ENCODE results near the gene ROR1.

The ROR1 gene

DNA sequence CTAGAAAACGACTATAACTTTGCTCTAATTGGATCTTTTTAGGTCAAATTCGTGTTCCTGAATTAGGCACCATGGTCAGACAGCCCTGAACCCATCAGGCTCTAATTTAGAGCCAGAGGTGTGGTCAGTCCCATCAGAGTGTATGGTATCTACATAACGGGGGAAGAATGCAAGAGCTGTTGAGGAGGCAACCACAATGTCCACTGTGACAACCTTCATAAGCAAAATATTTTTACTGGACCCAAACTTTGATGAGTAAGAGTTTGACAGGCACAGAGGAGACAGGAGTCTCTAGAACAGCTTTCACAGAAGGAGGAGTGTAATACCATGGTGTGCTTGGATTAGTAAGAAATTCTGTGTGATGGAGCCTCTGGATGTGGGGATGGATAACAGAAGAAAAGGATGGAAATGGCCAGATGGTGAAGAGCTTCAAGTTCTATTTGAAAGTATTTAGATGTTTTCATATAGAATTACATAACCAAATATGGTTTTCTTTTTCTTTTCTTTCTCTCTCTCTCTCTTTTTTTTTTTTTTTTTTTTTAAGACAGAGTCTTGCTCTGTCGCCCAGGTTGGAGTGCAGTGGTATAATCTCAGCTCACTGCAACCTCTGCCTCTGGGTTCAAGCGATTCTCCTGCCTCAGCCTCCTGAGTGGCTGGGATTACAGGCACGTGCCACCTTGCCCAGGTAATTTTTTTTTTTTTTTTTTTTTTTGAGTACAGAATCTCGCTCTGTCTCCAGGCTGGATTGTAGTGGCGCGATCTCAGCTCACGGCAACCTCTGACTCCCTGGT is 454.5 kb downstream of the ROR1 start:
- CTCF ChIA-PET = interaction anchor here (0.5 to 2.1 kb wide), 8 partner anchors 14 to 606 kb away, joined by 3 to 8 read pairs (median 4); no protein-coding TSS in a partner anchor
- Histone ChIP-seq H3K4me1 (ENCODE audit: control insufficient read depth, insufficient read depth, low read length) (peaks cover 13% of the 10 kb centered on the region), H3K27ac (ENCODE audit: extremely low read depth, low read depth, low read length) (no peak overlapping the region), H3K36me3 (ENCODE audit: control insufficient read depth in 2 of 2, insufficient read depth in 1 of 2, low read length in 2 of 2) (no peaks in the 10 kb centered on the region), H3K4me3 (ENCODE audit: low read depth, low read length) (no peak overlapping the region), H3K9me3 (ENCODE audit: control insufficient read depth, insufficient read depth, low read depth, low read length) (no peaks in the 10 kb centered on the region)
- TF ChIP-seq ZNF362 (tag by site-specific recombination; IDR thresholded peaks at IDR 0.05) (peak; percentile 72; the same call in 1 of the 2 replicates), ZNF561 (tag by site-specific recombination; IDR thresholded peaks at IDR 0.05; ENCODE audit: borderline replicate concordance) (no peak)
- POLR2A ChIA-PET = interaction anchor here (0.6 to 0.7 kb wide), 2 partner anchors 929 to 961 kb away, joined by 5 read pairs; no protein-coding TSS in a partner anchor

DNA sequence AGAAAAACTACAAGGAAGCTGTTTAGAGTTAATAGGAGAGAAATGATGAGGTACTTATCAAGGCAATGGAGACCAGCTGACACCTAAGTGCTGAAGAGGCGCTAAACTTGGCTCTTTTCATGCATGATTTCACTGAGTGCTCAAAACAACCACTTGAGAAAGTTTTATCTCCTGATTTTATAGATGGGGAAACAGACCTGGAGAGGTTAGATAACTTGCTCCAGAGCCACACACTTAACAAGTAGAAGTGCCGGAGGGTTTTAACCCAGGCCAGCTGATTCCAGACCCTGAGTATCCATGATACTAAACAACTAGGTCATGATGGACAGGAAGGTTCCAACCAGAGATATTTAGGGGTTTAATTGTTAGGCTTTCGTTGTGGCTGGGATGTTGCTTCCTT is 455.5 kb downstream of the ROR1 start:
- Histone ChIP-seq H3K9me3 (ENCODE audit: control insufficient read depth, insufficient read depth, low read depth, low read length) (no peaks in the 10 kb centered on the region), H3K36me3 (ENCODE audit: control insufficient read depth in 2 of 2, insufficient read depth in 1 of 2, low read length in 2 of 2) (no peaks in the 10 kb centered on the region), H3K4me1 (ENCODE audit: control insufficient read depth, insufficient read depth, low read length) (peaks cover 10% of the 10 kb centered on the region), H3K4me3 (ENCODE audit: low read depth, low read length) (no peak overlapping the region), H3K27ac (ENCODE audit: extremely low read depth, low read depth, low read length) (no peak overlapping the region; the same call in 1 of the 2 replicates)
- ChIA-PET CTCF (interaction anchor here (0.5 to 2.1 kb wide), 6 partner anchors 13 to 607 kb away, joined by 4 to 8 read pairs (median 4); no protein-coding TSS in a partner anchor), POLR2A (no interaction called here)
- TF ChIP-seq ZBTB7A (tag by site-specific recombination; IDR thresholded peaks at IDR 0.05; ENCODE audit: low read depth) = no peak
- no peak for TF ChIP-seq ZNF596 (tag by site-specific recombination; IDR thresholded peaks at IDR 0.05)
- peak; percentile 43; the same call in 1 of the 2 replicates for TF ChIP-seq KLF7 (tag by site-specific recombination; IDR thresholded peaks at IDR 0.05; ENCODE audit: borderline replicate concordance)
- no peak for TF ChIP-seq ZNF114 (tag by site-specific recombination; IDR thresholded peaks at IDR 0.05)
- TF ChIP-seq ZNF629 (tag by site-specific recombination; IDR thresholded peaks at IDR 0.05) = peak; percentile 65
- TF ChIP-seq TRIM28 (IDR thresholded peaks at IDR 0.05; ENCODE audit: borderline replicate concordance, low read length) = peak; percentile 45; the same call in 1 of the 2 replicates
- TF ChIP-seq ZBTB6 (tag by site-specific recombination; IDR thresholded peaks at IDR 0.05) = peak; percentile 79
- TF ChIP-seq ZNF544 (tag by site-specific recombination; IDR thresholded peaks at IDR 0.05) = no peak
- no peak for TF ChIP-seq ZNF560 (tag by site-specific recombination; IDR thresholded peaks at IDR 0.05; ENCODE audit: borderline replicate concordance)
- TF ChIP-seq YY1 (tag by site-specific recombination; IDR thresholded peaks at IDR 0.05) = no peak
- TF ChIP-seq, protein P1, sequence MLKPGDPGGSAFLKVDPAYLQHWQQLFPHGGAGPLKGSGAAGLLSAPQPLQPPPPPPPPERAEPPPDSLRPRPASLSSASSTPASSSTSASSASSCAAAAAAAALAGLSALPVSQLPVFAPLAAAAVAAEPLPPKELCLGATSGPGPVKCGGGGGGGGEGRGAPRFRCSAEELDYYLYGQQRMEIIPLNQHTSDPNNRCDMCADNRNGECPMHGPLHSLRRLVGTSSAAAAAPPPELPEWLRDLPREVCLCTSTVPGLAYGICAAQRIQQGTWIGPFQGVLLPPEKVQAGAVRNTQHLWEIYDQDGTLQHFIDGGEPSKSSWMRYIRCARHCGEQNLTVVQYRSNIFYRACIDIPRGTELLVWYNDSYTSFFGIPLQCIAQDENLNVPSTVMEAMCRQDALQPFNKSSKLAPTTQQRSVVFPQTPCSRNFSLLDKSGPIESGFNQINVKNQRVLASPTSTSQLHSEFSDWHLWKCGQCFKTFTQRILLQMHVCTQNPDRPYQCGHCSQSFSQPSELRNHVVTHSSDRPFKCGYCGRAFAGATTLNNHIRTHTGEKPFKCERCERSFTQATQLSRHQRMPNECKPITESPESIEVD (tag by site-specific recombination; IDR thresholded peaks at IDR 0.05) = peak; percentile 95
- TF ChIP-seq ZNF433 (tag by site-specific recombination; IDR thresholded peaks at IDR 0.05; ENCODE audit: low read depth) = no peak
- 0 out of 2 replicates have a peak, but pooled peaks have one; percentile 47 for TF ChIP-seq ZNF391 (tag by site-specific recombination; IDR thresholded peaks at IDR 0.05; ENCODE audit: borderline replicate concordance, low read depth)
- peak; percentile 86 for TF ChIP-seq PRDM10 (tag by site-specific recombination; IDR thresholded peaks at IDR 0.05)
- TF ChIP-seq ZNF223 (tag by site-specific recombination; IDR thresholded peaks at IDR 0.05) = no peak
- no peak for TF ChIP-seq ZNF16 (tag by site-specific recombination; IDR thresholded peaks at IDR 0.05; ENCODE audit: low read depth)
- TF ChIP-seq, protein P2, sequence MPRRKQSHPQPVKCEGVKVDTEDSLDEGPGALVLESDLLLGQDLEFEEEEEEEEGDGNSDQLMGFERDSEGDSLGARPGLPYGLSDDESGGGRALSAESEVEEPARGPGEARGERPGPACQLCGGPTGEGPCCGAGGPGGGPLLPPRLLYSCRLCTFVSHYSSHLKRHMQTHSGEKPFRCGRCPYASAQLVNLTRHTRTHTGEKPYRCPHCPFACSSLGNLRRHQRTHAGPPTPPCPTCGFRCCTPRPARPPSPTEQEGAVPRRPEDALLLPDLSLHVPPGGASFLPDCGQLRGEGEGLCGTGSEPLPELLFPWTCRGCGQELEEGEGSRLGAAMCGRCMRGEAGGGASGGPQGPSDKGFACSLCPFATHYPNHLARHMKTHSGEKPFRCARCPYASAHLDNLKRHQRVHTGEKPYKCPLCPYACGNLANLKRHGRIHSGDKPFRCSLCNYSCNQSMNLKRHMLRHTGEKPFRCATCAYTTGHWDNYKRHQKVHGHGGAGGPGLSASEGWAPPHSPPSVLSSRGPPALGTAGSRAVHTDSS (tag by site-specific recombination; IDR thresholded peaks at IDR 0.05) = 0 out of 2 replicates have a peak, but pooled peaks have one; percentile 9
- no peak for TF ChIP-seq ZNF175 (tag by site-specific recombination; IDR thresholded peaks at IDR 0.05)
- TF ChIP-seq TCF7L2 (IDR thresholded peaks at IDR 0.05; ENCODE audit: borderline replicate concordance, low read depth, low read length) = peak; percentile 75
- no peak for TF ChIP-seq ZFP69B (tag by site-specific recombination; IDR thresholded peaks at IDR 0.05)

Data from HEK293 (cell line).